Glutamatergic neuron (in vitro differentiated cells): ENCODE measurements around the gene APOBEC3G. TPM values are rescaled to one million over a fixed set of nuclear protein-coding genes. Genes with fewer than 3 reads are reported as not detected.
A peak's percentile ranks its signal among the peaks of the same experiment; 100 is the strongest.

Experiments
- DNase-seq: peaks from one replicate; pipeline ENCODE4 v3.0.0; 2022
- H3K27ac Mint-ChIP-seq: one replicate; pipeline ENCODE4 v1.8.0; 2020; ENCODE audit warnings: mild to moderate bottlenecking, mixed read lengths, inconsistent platforms; ENCODE audit not compliant: unreplicated experiment
- H3K27me3 Mint-ChIP-seq: one replicate; pipeline ENCODE4 v1.8.0; 2020; ENCODE audit warnings: mild to moderate bottlenecking, moderate library complexity, mixed read lengths, inconsistent platforms; ENCODE audit not compliant: unreplicated experiment
- H3K36me3 Mint-ChIP-seq: one replicate; pipeline ENCODE4 v1.8.0; 2020; ENCODE audit warnings: mild to moderate bottlenecking, mixed read lengths, inconsistent platforms; ENCODE audit not compliant: unreplicated experiment
- H3K4me1 Mint-ChIP-seq: one replicate; pipeline ENCODE4 v1.8.0; 2020; ENCODE audit warnings: mild to moderate bottlenecking, low read depth, mixed read lengths, inconsistent platforms; ENCODE audit not compliant: unreplicated experiment
- H3K4me3 Mint-ChIP-seq: one replicate; pipeline ENCODE4 v1.8.0; 2020; ENCODE audit warnings: mild to moderate bottlenecking, mixed read lengths, inconsistent platforms; ENCODE audit not compliant: unreplicated experiment
- H3K9me3 Mint-ChIP-seq: one replicate; pipeline ENCODE4 v1.8.0; 2020; ENCODE audit warnings: mild to moderate bottlenecking, moderate library complexity, mixed read lengths, inconsistent platforms; ENCODE audit not compliant: unreplicated experiment
- total RNA-seq: library from RNA; stranded (reverse); fragmentation: NEBNext Ultra II Directional; extraction: Animal tissue kit (Norgen Biotek cat#: 25700); gene quantifications from one replicate; pipeline ENCODE4 v1.2.1, GENCODE V29; 2021; ENCODE audit not compliant: unreplicated experiment
- TF ChIP-seq, protein P1 (sequence below): fragments of 200-600 bp; sonication (generic); IDR thresholded peaks from one replicate; pipeline ENCODE4 v1.5.0; 2021; ENCODE audit not compliant: partially characterized antibody, unreplicated experiment

Gene APOBEC3G
- total RNA-seq, 1 donor from 2014 or later, result 1.0 TPM

DNA sequence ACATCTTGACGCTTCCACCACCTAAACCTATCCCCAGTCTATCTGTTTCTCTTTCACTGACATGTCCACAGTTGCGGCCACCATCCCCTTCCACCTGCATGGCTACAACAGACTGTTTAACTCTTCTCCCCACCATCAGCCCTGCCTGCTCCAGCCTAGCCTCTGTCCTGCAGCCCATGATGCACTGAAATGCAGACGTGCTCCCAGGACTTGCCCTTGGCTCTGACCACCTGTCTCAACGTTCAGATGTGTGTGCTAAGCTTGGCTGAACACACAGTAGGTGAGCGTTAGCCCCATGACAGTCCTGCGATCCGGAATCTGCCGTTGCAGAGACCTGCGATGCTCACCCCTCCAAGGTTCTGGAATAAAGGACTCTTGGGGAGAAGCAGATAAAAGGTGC is 52.7 kb downstream of the APOBEC3G start:
- TF ChIP-seq, protein P1, sequence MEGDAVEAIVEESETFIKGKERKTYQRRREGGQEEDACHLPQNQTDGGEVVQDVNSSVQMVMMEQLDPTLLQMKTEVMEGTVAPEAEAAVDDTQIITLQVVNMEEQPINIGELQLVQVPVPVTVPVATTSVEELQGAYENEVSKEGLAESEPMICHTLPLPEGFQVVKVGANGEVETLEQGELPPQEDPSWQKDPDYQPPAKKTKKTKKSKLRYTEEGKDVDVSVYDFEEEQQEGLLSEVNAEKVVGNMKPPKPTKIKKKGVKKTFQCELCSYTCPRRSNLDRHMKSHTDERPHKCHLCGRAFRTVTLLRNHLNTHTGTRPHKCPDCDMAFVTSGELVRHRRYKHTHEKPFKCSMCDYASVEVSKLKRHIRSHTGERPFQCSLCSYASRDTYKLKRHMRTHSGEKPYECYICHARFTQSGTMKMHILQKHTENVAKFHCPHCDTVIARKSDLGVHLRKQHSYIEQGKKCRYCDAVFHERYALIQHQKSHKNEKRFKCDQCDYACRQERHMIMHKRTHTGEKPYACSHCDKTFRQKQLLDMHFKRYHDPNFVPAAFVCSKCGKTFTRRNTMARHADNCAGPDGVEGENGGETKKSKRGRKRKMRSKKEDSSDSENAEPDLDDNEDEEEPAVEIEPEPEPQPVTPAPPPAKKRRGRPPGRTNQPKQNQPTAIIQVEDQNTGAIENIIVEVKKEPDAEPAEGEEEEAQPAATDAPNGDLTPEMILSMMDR, result no peak
- H3K27me3 Mint-ChIP-seq, result peaks cover 15% of the 10 kb centered on the region

DNA sequence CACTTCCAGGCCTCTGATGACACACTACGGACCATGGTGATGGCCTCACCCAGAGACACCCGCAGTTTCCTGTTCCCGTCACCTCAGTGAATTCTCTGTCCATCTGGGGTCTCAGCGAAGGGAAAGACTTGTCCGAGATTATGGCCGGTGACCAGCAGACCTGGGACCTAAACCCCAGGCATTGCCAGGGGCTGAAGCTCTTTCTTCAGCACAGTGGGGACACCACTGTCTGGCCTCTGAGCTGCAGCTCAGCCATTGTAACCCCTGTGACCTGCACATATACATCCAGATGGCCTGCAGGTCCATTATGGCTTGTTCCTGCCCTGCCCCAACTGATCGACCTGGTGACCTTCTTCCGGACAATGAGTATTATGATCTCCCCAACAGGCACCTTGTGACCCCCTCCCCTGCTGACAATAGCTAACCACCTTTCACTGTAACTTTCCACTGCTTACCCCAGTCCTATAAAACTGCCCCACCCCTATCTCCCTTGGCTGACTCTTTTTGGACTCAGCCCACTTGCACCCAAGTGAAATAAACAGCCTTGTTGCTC is 53.2 kb downstream of the APOBEC3G start:
- Mint-ChIP-seq H3K27ac (peak overlapping the region; percentile 63), H3K27me3 (peaks cover 15% of the 10 kb centered on the region), H3K4me3 (peak overlapping the region; percentile 23), H3K4me1 (peaks cover 14% of the 10 kb centered on the region), H3K36me3 (no peaks in the 10 kb centered on the region), H3K9me3 (no peaks in the 10 kb centered on the region)
- TF ChIP-seq, protein P1, result no peak
- DNase-seq, result no peak

More for the DNA sequence above, 52.7 kb downstream of the APOBEC3G start:
- no peak overlapping the region for H3K27ac Mint-ChIP-seq
- H3K4me1 Mint-ChIP-seq, result peaks cover 14% of the 10 kb centered on the region
- H3K4me3 Mint-ChIP-seq, result no peak overlapping the region
- no peaks in the 10 kb centered on the region for H3K9me3 Mint-ChIP-seq
- no peak for DNase-seq
- H3K36me3 Mint-ChIP-seq, result no peaks in the 10 kb centered on the region

- TF ChIP-seq, protein P1, result no peak
- Mint-ChIP-seq H3K9me3 (no peaks in the 10 kb centered on the region), H3K36me3 (no peaks in the 10 kb centered on the region), H3K27ac (peak overlapping the region; percentile 71), H3K4me3 (peak overlapping the region; percentile 35), H3K27me3 (peaks cover 17% of the 10 kb centered on the region), H3K4me1 (peaks cover 14% of the 10 kb centered on the region)
- peak; percentile 63 for DNase-seq
These were observed 54.1 kb downstream of the APOBEC3G start for GRCh38 chr22:39130892-39131855.

DNA sequence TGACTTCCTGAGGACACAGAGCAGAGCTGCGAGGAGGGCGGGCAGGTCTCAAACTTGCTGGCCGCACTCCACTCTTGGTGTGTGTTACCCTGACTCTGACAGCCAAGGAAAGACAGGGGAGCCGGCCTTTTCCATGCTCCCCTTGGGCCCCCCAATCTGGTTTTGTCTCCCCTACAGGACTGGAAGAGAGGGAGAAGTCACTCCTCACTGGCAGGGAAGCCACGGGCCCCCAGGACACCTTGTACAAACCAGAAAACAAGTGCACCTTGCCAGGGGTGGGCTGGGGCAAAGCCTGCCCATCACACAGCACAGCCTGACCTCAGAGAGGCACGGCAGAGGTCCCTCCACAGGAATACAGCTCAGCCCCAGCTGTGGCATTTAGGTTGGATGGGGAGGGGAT is 55.2 kb downstream of the APOBEC3G start:
- no peak for DNase-seq
- Mint-ChIP-seq H3K27ac (no peak overlapping the region), H3K4me1 (peaks cover 14% of the 10 kb centered on the region), H3K27me3 (peaks cover 12% of the 10 kb centered on the region), H3K9me3 (no peaks in the 10 kb centered on the region), H3K4me3 (no peak overlapping the region), H3K36me3 (no peaks in the 10 kb centered on the region)
- TF ChIP-seq, protein P1, result no peak
